ENCODE data around the gene B4GALT5. TPM values are rescaled to one million over a fixed set of nuclear protein-coding genes. Genes with fewer than 3 reads are reported as not detected.
"Not testable (repeated sequence)": the region's sequence is repeated elsewhere in the genome, so short reads cannot be mapped to it uniquely, and the experiment has no call there.

Gene B4GALT5
- total and polyA plus RNA-seq, 5 donors from 2014 or later: 0.45 to 13.6 (median 1.1) TPM

GRCh38 chr20:49706630-49707091, 7.0 kb downstream of the B4GALT5 start:
- Mint-ChIP-seq H3K27ac (peak overlapping the region; percentile 2 to 60 (median 29)), H3K36me3 (no peaks in the 10 kb centered on the region), H3K4me1 (peaks cover 25 to 64% (median 49%) of the 10 kb centered on the region in 4 donors), H3K27me3 (no peaks in the 10 kb centered on the region), H3K9me3 (no peaks in the 10 kb centered on the region), H3K4me3 (peak overlapping the region in 2 of 4 donors; percentile 29 to 33)
- Histone ChIP-seq H3K9me3 (ENCODE audit: control insufficient read depth in 2 of 2, low read length in 2 of 2) (no peaks in the 10 kb centered on the region), H3K27ac (ENCODE audit: insufficient read depth, low read length, poor library complexity, severe bottlenecking) (no peak overlapping the region), H3K4me3 (ENCODE audit: low read depth, low read length) (peak overlapping the region; percentile 0), H3K36me3 (ENCODE audit: control insufficient read depth, insufficient read depth, low read length) (no peaks in the 10 kb centered on the region), H3K4me1 (ENCODE audit: control insufficient read depth, insufficient read depth, low read length, poor library complexity, severe bottlenecking) (peaks cover 30% of the 10 kb centered on the region), H3K27me3 (ENCODE audit: control insufficient read depth, insufficient read depth, low read length) (no peaks in the 10 kb centered on the region)
- ATAC-seq (ENCODE audit: low read depth in 2 of 2) (no peak), DNase-seq (peak in 1 of 3 donors; percentile 12)

GRCh38 chr20:49705893-49706292, 7.8 kb downstream of the B4GALT5 start:
- peaks cover 30 to 64% (median 47%) of the 10 kb centered on the region in 4 donors for H3K4me1 Mint-ChIP-seq
- H3K27me3 Mint-ChIP-seq; H3K4me3 ChIP-seq (ENCODE audit: low read depth, low read length); ATAC-seq (ENCODE audit: low read depth in 2 of 2); H3K27me3 ChIP-seq (ENCODE audit: control insufficient read depth, insufficient read depth, low read length); DNase-seq; H3K27ac ChIP-seq (ENCODE audit: insufficient read depth, low read length, poor library complexity, severe bottlenecking); H3K9me3 Mint-ChIP-seq; H3K36me3 Mint-ChIP-seq; H3K9me3 ChIP-seq (ENCODE audit: control insufficient read depth in 2 of 2, low read length in 2 of 2); H3K36me3 ChIP-seq (ENCODE audit: control insufficient read depth, insufficient read depth, low read length): not testable (repeated sequence)
- peak overlapping the region in 1 of 4 donors; percentile 79 for H3K4me3 Mint-ChIP-seq
- peaks cover 29% of the 10 kb centered on the region for H3K4me1 ChIP-seq (ENCODE audit: control insufficient read depth, insufficient read depth, low read length, poor library complexity, severe bottlenecking)
- H3K27ac Mint-ChIP-seq: peak overlapping the region in 2 of 3 donors; percentile 2 to 89

DNA sequence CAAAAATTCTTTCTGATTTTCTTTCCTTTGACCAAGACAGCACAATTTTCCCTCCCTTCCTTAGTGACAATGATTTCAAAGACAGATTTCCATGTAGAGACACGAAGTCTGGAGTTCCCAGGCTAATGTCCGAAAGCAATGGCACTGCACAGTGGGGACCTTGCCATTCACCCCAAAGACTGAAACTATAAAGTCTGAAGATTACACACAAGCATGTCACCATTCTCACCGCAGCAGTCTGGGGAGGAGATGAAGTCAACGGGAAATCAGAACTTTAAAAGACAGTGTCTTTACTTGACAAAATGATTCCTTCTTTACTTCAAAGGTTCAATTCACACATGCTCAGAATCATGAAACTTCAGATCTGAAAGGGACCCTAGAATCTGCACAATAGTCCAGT, 8.3 kb downstream of the B4GALT5 start:
- peak overlapping the region in 2 of 4 donors; percentile 55 to 79 for H3K4me3 Mint-ChIP-seq
- H3K4me1 Mint-ChIP-seq: peaks cover 31 to 60% (median 46%) of the 10 kb centered on the region in 4 donors
- no peaks in the 10 kb centered on the region for H3K9me3 Mint-ChIP-seq
- peak overlapping the region; percentile 14 for H3K27ac ChIP-seq (ENCODE audit: insufficient read depth, low read length, poor library complexity, severe bottlenecking)
- ATAC-seq (ENCODE audit: low read depth in 2 of 2) (no peak), DNase-seq (peak in 1 of 3 donors; percentile 34)
- no peaks in the 10 kb centered on the region for H3K9me3 ChIP-seq (ENCODE audit: control insufficient read depth in 2 of 2, low read length in 2 of 2)
- peak overlapping the region; percentile 7 for H3K4me3 ChIP-seq (ENCODE audit: low read depth, low read length)
- H3K27me3 ChIP-seq (ENCODE audit: control insufficient read depth, insufficient read depth, low read length): no peaks in the 10 kb centered on the region
- peak overlapping the region in 2 of 3 donors; percentile 2 to 89 for H3K27ac Mint-ChIP-seq
- peaks cover 29% of the 10 kb centered on the region for H3K4me1 ChIP-seq (ENCODE audit: control insufficient read depth, insufficient read depth, low read length, poor library complexity, severe bottlenecking)
- no peaks in the 10 kb centered on the region for H3K36me3 Mint-ChIP-seq
- H3K27me3 Mint-ChIP-seq: no peaks in the 10 kb centered on the region
- H3K36me3 ChIP-seq (ENCODE audit: control insufficient read depth, insufficient read depth, low read length): no peaks in the 10 kb centered on the region

- H3K36me3 ChIP-seq (ENCODE audit: control insufficient read depth, insufficient read depth, low read length): no peaks in the 10 kb centered on the region
- H3K36me3 Mint-ChIP-seq: no peaks in the 10 kb centered on the region
- H3K4me1 Mint-ChIP-seq: peaks cover 34 to 58% (median 45%) of the 10 kb centered on the region in 4 donors
- peak overlapping the region in 2 of 3 donors; percentile 2 to 89 for H3K27ac Mint-ChIP-seq
- H3K4me3 Mint-ChIP-seq: peak overlapping the region in 1 of 4 donors; percentile 55
- H3K4me3 ChIP-seq (ENCODE audit: low read depth, low read length): peak overlapping the region; percentile 7
- no peaks in the 10 kb centered on the region for H3K27me3 Mint-ChIP-seq
- peak overlapping the region; percentile 14 for H3K27ac ChIP-seq (ENCODE audit: insufficient read depth, low read length, poor library complexity, severe bottlenecking)
- DNase-seq (no peak), ATAC-seq (ENCODE audit: low read depth in 2 of 2) (no peak)
- no peaks in the 10 kb centered on the region for H3K9me3 Mint-ChIP-seq
- H3K4me1 ChIP-seq (ENCODE audit: control insufficient read depth, insufficient read depth, low read length, poor library complexity, severe bottlenecking): peaks cover 33% of the 10 kb centered on the region
- H3K27me3 ChIP-seq (ENCODE audit: control insufficient read depth, insufficient read depth, low read length): no peaks in the 10 kb centered on the region
- H3K9me3 ChIP-seq (ENCODE audit: control insufficient read depth in 2 of 2, low read length in 2 of 2): no peaks in the 10 kb centered on the region
These were observed 8.7 kb downstream of the B4GALT5 start for GRCh38 chr20:49704932-49705336.

- Mint-ChIP-seq H3K4me3 (peak overlapping the region in 1 of 4 donors; percentile 63), H3K9me3 (no peaks in the 10 kb centered on the region), H3K27me3 (no peaks in the 10 kb centered on the region), H3K4me1 (peaks cover 46 to 76% (median 58%) of the 10 kb centered on the region in 4 donors), H3K27ac (peak overlapping the region; percentile 81 to 86 (median 84)), H3K36me3 (no peaks in the 10 kb centered on the region)
- Histone ChIP-seq H3K27ac (ENCODE audit: insufficient read depth, low read length, poor library complexity, severe bottlenecking) (peak overlapping the region; percentile 62), H3K27me3 (ENCODE audit: control insufficient read depth, insufficient read depth, low read length) (no peaks in the 10 kb centered on the region), H3K9me3 (ENCODE audit: control insufficient read depth in 2 of 2, low read length in 2 of 2) (no peaks in the 10 kb centered on the region), H3K4me3 (ENCODE audit: low read depth, low read length) (no peak overlapping the region), H3K4me1 (ENCODE audit: control insufficient read depth, insufficient read depth, low read length, poor library complexity, severe bottlenecking) (peaks cover 56% of the 10 kb centered on the region), H3K36me3 (ENCODE audit: control insufficient read depth, insufficient read depth, low read length) (no peaks in the 10 kb centered on the region)
- no peak for ATAC-seq (ENCODE audit: low read depth in 2 of 2)
- DNase-seq: no peak
These were observed 11.8 kb downstream of the B4GALT5 start for GRCh38 chr20:49701916-49702315.

GRCh38 chr20:49701241-49701790, 12.4 kb downstream of the B4GALT5 start:
- H3K9me3 ChIP-seq (ENCODE audit: control insufficient read depth in 2 of 2, low read length in 2 of 2): no peaks in the 10 kb centered on the region
- H3K27me3 ChIP-seq (ENCODE audit: control insufficient read depth, insufficient read depth, low read length): no peaks in the 10 kb centered on the region
- Mint-ChIP-seq H3K36me3 (no peaks in the 10 kb centered on the region), H3K9me3 (no peaks in the 10 kb centered on the region), H3K4me3 (peak overlapping the region; percentile 33 to 63 (median 58)), H3K27ac (peak overlapping the region; percentile 81 to 86 (median 84)), H3K27me3 (no peaks in the 10 kb centered on the region), H3K4me1 (peaks cover 43 to 76% (median 52%) of the 10 kb centered on the region in 4 donors)
- peak overlapping the region; percentile 60 for H3K4me3 ChIP-seq (ENCODE audit: low read depth, low read length)
- H3K36me3 ChIP-seq (ENCODE audit: control insufficient read depth, insufficient read depth, low read length): no peaks in the 10 kb centered on the region
- H3K4me1 ChIP-seq (ENCODE audit: control insufficient read depth, insufficient read depth, low read length, poor library complexity, severe bottlenecking): peaks cover 52% of the 10 kb centered on the region
- DNase-seq: peak in 2 of 3 donors; percentile 46 to 80
- peak overlapping the region; percentile 62 for H3K27ac ChIP-seq (ENCODE audit: insufficient read depth, low read length, poor library complexity, severe bottlenecking)
- ATAC-seq (ENCODE audit: low read depth in 2 of 2): peak; percentile 79 to 82

GRCh38 chr20:49700411-49701185, 13.1 kb downstream of the B4GALT5 start:
- no peaks in the 10 kb centered on the region for H3K36me3 Mint-ChIP-seq
- H3K36me3 ChIP-seq (ENCODE audit: control insufficient read depth, insufficient read depth, low read length): no peaks in the 10 kb centered on the region
- H3K4me3 Mint-ChIP-seq: peak overlapping the region in 3 of 4 donors; percentile 5 to 63 (median 33)
- H3K27me3 Mint-ChIP-seq: no peaks in the 10 kb centered on the region
- H3K27me3 ChIP-seq (ENCODE audit: control insufficient read depth, insufficient read depth, low read length): no peaks in the 10 kb centered on the region
- ATAC-seq (ENCODE audit: low read depth in 2 of 2): no peak
- H3K27ac Mint-ChIP-seq: peak overlapping the region; percentile 42 to 86 (median 84)
- DNase-seq: no peak
- no peaks in the 10 kb centered on the region for H3K9me3 ChIP-seq (ENCODE audit: control insufficient read depth in 2 of 2, low read length in 2 of 2)
- peaks cover 47% of the 10 kb centered on the region for H3K4me1 ChIP-seq (ENCODE audit: control insufficient read depth, insufficient read depth, low read length, poor library complexity, severe bottlenecking)
- H3K4me1 Mint-ChIP-seq: peaks cover 41 to 68% (median 51%) of the 10 kb centered on the region in 4 donors
- peak overlapping the region; percentile 62 for H3K27ac ChIP-seq (ENCODE audit: insufficient read depth, low read length, poor library complexity, severe bottlenecking)
- H3K9me3 Mint-ChIP-seq: no peaks in the 10 kb centered on the region
- H3K4me3 ChIP-seq (ENCODE audit: low read depth, low read length): peak overlapping the region; percentile 60

All from CD4-positive, CD25-positive, alpha-beta regulatory T cell (primary cell).